Smooth muscle cell (in vitro differentiated cells): ENCODE results near the gene MAP2. TPM values are rescaled to one million over a fixed set of nuclear protein-coding genes. Genes with fewer than 3 reads are reported as not detected.
A peak's percentile ranks its signal among the peaks of the same experiment; 100 is the strongest.

Experiments
- DNase-seq: peaks from one replicate; lab custom pipeline; 2025; ENCODE audit not compliant: unreplicated experiment; lab: John Stamatoyannopoulos, UW
- H2AFZ ChIP-seq: fragments of 200-600 bp; sonication (generic); 2 replicates; pipeline ENCODE4 v1.6.0; 2016; ENCODE audit warnings: antibody characterized with exemption, low read depth, mild to moderate bottlenecking
- H3F3A ChIP-seq: fragments of 200-600 bp; sonication (generic); 2 replicates; pipeline ENCODE4 v1.6.0; 2017; ENCODE audit warnings: antibody characterized with exemption, low read depth
- H3K27ac ChIP-seq: fragments of 200-600 bp; sonication (generic); 2 replicates; pipeline ENCODE4 v1.5.1; 2016; ENCODE audit warnings: low read depth, mild to moderate bottlenecking
- H3K27me3 ChIP-seq: fragments of 200-600 bp; sonication (generic); 2 replicates; pipeline ENCODE4 v1.6.1; 2016; ENCODE audit warnings: low read depth, mild to moderate bottlenecking
- H3K36me3 ChIP-seq: fragments of 200-600 bp; sonication (generic); 2 replicates; pipeline ENCODE4 v1.5.1; 2016; ENCODE audit warnings: low read depth
- H3K4me1 ChIP-seq: fragments of 200-600 bp; sonication (generic); 2 replicates; pipeline ENCODE4 v1.5.1; 2016; ENCODE audit warnings: low read depth
- H3K4me2 ChIP-seq: fragments of 200-600 bp; sonication (generic); 2 replicates; pipeline ENCODE4 v1.6.0; 2016; ENCODE audit warnings: mild to moderate bottlenecking
- H3K4me3 ChIP-seq: fragments of 200-600 bp; sonication (generic); 2 replicates; pipeline ENCODE4 v1.5.1; 2016; ENCODE audit warnings: mild to moderate bottlenecking
- H3K79me2 ChIP-seq: fragments of 200-600 bp; sonication (generic); 2 replicates; pipeline ENCODE4 v1.6.0; 2016; ENCODE audit warnings: low read depth, mild to moderate bottlenecking
- H3K9ac ChIP-seq: fragments of 200-600 bp; sonication (generic); 2 replicates; pipeline ENCODE4 v1.6.0; 2016; ENCODE audit warnings: low read depth
- H3K9me3 ChIP-seq: fragments of 200-600 bp; sonication (generic); replicated peaks from 2 replicates; pipeline ENCODE4 v1.5.1; 2016; ENCODE audit warnings: low read depth
- H4K20me1 ChIP-seq: fragments of 200-600 bp; sonication (generic); 2 replicates; pipeline ENCODE4 v1.6.0; 2016; ENCODE audit warnings: low read depth
- CTCF ChIP-seq: fragments of 200-600 bp; sonication (generic); IDR thresholded peaks from 2 replicates; pipeline ENCODE4 v1.5.1; 2017; ENCODE audit warnings: borderline replicate concordance, mild to moderate bottlenecking, antibody characterized with exemption; ENCODE audit not compliant: insufficient read depth, poor library complexity, severe bottlenecking
- WGBS: methylation state at CpG from one replicate; pipeline ENCODE4 v1.1.7; 2016; ENCODE audit warnings: low lambda C conversion rate; 5-methylcytosine and 5-hydroxymethylcytosine counted together
- polyA plus RNA-seq: library from polyadenylated mRNA; unstranded; fragments of >200 nt; fragmentation: Nextera tagmentation; extraction: Ambion mirVana; gene quantifications from 2 replicates; pipeline ENCODE4 v1.2.1, GENCODE V29; 2016
- total RNA-seq: library from RNA; depleted of rRNA; stranded (reverse); fragments of >200 nt; gene quantifications from 2 replicates; pipeline ENCODE4 v1.2.3, GENCODE V29; 2014

The MAP2 gene
- total and polyA plus RNA-seq, 2 experiments from 2014 or later, result 1.8 to 18.7 TPM

GRCh38 chr2:209553913-209554312, 130.1 kb downstream of the MAP2 start:
- Histone ChIP-seq H3K9ac (no peak overlapping the region), H3K27ac (no peak overlapping the region), H3K27me3 (no peaks in the 10 kb centered on the region), H3K4me2 (no peak overlapping the region), H3K36me3 (no peaks in the 10 kb centered on the region), H3K9me3 (no peaks in the 10 kb centered on the region), H3K79me2 (no peaks in the 10 kb centered on the region), H3K4me3 (no peak overlapping the region), H3K4me1 (no peaks in the 10 kb centered on the region), H4K20me1 (no peaks in the 10 kb centered on the region), H2AFZ (no peak overlapping the region), H3F3A (no peaks in the 10 kb centered on the region)
- DNase-seq, result no peak
- 58% methylated on average over 3 of the region's 3 CpGs for WGBS
- TF ChIP-seq CTCF, result no peak

DNA sequence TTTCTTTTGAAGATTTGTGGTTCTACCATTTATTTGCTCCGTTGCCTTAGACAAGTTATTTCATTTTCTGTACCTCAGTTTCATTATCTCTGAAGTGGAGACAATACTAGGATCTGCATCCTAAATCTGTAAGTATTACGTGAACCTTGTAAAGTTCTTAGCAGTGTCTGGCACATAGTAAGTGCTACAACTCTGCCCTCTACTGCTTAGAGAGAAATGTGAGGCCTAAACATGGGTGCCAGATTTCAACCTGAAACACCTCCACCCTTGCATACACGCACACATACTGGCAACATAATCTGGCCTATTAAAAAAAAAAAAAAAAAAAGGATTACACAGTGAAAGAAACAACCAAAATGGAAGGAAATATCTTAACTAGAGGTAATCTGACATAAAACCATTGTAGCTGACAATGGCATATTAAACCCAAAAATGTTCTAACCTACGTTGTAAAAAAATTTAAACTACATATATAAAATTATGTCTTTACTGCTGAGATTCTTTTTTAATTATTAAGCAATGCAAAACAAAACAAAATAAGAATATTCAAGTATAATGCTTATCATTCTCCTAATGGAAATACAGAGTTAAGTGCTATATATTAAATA, 132.6 kb downstream of the MAP2 start:
- Histone ChIP-seq H3K27me3 (no peaks in the 10 kb centered on the region), H2AFZ (no peak overlapping the region), H4K20me1 (no peaks in the 10 kb centered on the region), H3K27ac (no peak overlapping the region), H3K9ac (no peak overlapping the region), H3K9me3 (no peaks in the 10 kb centered on the region), H3K4me1 (no peaks in the 10 kb centered on the region), H3K4me3 (no peak overlapping the region), H3F3A (no peaks in the 10 kb centered on the region), H3K4me2 (no peak overlapping the region), H3K79me2 (no peaks in the 10 kb centered on the region), H3K36me3 (no peaks in the 10 kb centered on the region)
- WGBS, result 52% methylated on average over 4 of the region's 4 CpGs
- no peak for DNase-seq
- peak; percentile 42 for TF ChIP-seq CTCF

- Histone ChIP-seq H2AFZ (no peak overlapping the region), H3K9ac (no peak overlapping the region), H3K27ac (no peak overlapping the region), H3K9me3 (no peaks in the 10 kb centered on the region), H3K27me3 (no peaks in the 10 kb centered on the region), H3F3A (no peaks in the 10 kb centered on the region), H3K79me2 (no peaks in the 10 kb centered on the region), H3K4me1 (no peaks in the 10 kb centered on the region), H3K36me3 (no peaks in the 10 kb centered on the region), H3K4me2 (no peak overlapping the region), H4K20me1 (no peaks in the 10 kb centered on the region), H3K4me3 (no peak overlapping the region)
- 87% methylated on average over 3 of the region's 3 CpGs for WGBS
- TF ChIP-seq CTCF, result no peak
- no peak for DNase-seq
Observed at GRCh38 chr2:209560911-209561310, 137.1 kb downstream of the MAP2 start.

DNA sequence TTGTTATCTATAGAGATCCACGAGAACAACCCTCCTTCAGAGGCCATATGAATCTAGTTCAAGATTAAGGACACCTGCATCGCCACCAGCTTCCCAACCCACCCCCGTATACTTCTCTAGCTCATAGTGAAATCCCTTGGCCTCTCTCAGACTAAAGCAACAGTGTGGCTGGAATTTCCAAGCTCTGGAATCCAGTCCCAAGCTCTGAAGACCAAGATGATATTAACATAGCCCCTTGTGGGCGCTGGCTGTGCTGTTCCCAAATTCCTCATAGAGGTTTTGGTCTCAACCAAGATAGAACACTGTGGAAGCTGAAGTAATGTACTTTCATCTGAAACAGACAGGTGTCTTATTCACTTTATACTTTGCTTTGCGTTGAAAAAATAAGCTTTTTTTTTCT, 139.6 kb downstream of the MAP2 start:
- no peaks in the 10 kb centered on the region for H3K27me3 ChIP-seq
- no peaks in the 10 kb centered on the region for H3K9me3 ChIP-seq
- no peak overlapping the region for H2AFZ ChIP-seq
- no peaks in the 10 kb centered on the region for H3K4me1 ChIP-seq
- H4K20me1 ChIP-seq, result no peaks in the 10 kb centered on the region
- no peak overlapping the region for H3K4me3 ChIP-seq
- TF ChIP-seq CTCF, result no peak
- H3F3A ChIP-seq, result no peaks in the 10 kb centered on the region
- no peaks in the 10 kb centered on the region for H3K79me2 ChIP-seq
- H3K4me2 ChIP-seq, result no peak overlapping the region
- H3K36me3 ChIP-seq, result no peaks in the 10 kb centered on the region
- WGBS, result 67% methylated on average over 5 of the region's 5 CpGs
- H3K9ac ChIP-seq, result no peak overlapping the region
- H3K27ac ChIP-seq, result no peak overlapping the region
- no peak for DNase-seq
